ENCODE measurements around the gene ZNF493. TPM values are rescaled to one million over a fixed set of nuclear protein-coding genes. Genes with fewer than 3 reads are reported as not detected.

ZNF493 gene
- total RNA-seq, 1 experiment from 2014 or later = 26.4 TPM

DNA sequence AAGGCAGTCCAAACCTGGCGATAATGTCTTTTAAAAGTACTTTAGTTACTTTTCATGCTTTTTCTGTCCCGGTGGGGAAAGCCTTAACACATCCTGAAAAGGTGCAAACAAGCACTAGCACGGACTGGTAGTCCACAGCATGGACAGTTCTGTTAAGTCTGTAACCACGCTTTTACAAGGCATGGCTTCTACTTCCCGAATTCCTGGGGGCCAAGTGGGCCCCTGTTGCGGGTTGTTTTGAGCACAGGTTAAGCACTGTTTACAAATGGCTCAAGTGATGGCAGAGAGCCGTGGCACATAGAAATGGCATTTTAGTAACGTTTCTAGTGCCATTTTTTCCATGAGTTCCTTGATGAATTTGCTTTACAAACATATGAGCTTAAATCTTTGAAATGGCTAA lies 37.6 kb downstream of the ZNF493 start:
- no peak overlapping the region for H3K14ac ChIP-seq (ENCODE audit: insufficient read depth, low read length)
- no peak overlapping the region for H2BK15ac ChIP-seq (ENCODE audit: low read depth, low read length)
- TF ChIP-seq, protein P1, sequence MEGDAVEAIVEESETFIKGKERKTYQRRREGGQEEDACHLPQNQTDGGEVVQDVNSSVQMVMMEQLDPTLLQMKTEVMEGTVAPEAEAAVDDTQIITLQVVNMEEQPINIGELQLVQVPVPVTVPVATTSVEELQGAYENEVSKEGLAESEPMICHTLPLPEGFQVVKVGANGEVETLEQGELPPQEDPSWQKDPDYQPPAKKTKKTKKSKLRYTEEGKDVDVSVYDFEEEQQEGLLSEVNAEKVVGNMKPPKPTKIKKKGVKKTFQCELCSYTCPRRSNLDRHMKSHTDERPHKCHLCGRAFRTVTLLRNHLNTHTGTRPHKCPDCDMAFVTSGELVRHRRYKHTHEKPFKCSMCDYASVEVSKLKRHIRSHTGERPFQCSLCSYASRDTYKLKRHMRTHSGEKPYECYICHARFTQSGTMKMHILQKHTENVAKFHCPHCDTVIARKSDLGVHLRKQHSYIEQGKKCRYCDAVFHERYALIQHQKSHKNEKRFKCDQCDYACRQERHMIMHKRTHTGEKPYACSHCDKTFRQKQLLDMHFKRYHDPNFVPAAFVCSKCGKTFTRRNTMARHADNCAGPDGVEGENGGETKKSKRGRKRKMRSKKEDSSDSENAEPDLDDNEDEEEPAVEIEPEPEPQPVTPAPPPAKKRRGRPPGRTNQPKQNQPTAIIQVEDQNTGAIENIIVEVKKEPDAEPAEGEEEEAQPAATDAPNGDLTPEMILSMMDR (conservative IDR thresholded peaks at IDR 0.05) = no peak
- H3K4ac ChIP-seq (ENCODE audit: low read depth, low read length) = no peak overlapping the region
- H3K56ac ChIP-seq (ENCODE audit: insufficient read length, low read depth, low read length) = no peak overlapping the region
- Mint-ChIP-seq H3K27me3 (ENCODE audit: low read depth) (peaks cover 1% of the 10 kb centered on the region), H3K4me1 (no peaks in the 10 kb centered on the region; a peak in 1 of 4 replicates), H3K27ac (no peak overlapping the region), H3K36me3 (ENCODE audit: insufficient read depth in 1 of 3, low read depth in 3 of 3) (peaks cover 0 to 7% (median 6%) of the 10 kb centered on the region in 3 experiments; a peak in 6 of 7 replicates), H3K9me3 (peaks cover 3 to 50% of the 10 kb centered on the region in 2 experiments), H3K4me3 (no peak overlapping the region)
- H4K20me1 ChIP-seq (ENCODE audit: control insufficient read depth, insufficient read depth, insufficient read length) = no peaks in the 10 kb centered on the region
- H2AK5ac ChIP-seq (ENCODE audit: insufficient read length, low read length) = no peak overlapping the region
- H3K9me3 ChIP-seq (ENCODE audit: control insufficient read depth, low read depth, low read length) = no peaks in the 10 kb centered on the region
- no peak overlapping the region for H2BK120ac ChIP-seq (ENCODE audit: low read depth, low read length, poor library complexity, severe bottlenecking)
- H3K23me2 ChIP-seq (ENCODE audit: insufficient read length, low read depth, low read length, poor library complexity, severe bottlenecking) = no peaks in the 10 kb centered on the region
- H3K27me3 ChIP-seq (ENCODE audit: insufficient read depth, low read length) = no peaks in the 10 kb centered on the region
- no peaks in the 10 kb centered on the region for H3K79me1 ChIP-seq (ENCODE audit: insufficient read depth, low read depth, low read length, poor library complexity, severe bottlenecking)
- H4K5ac ChIP-seq (ENCODE audit: insufficient read length, low read depth, low read length) = no peak overlapping the region
- no CpG with 5 or more reads among the region's 8 CpGs for WGBS (ENCODE audit: extremely low coverage, insufficient read length, low lambda C conversion rate)
- H2BK20ac ChIP-seq (ENCODE audit: low read depth, low read length, poor library complexity, severe bottlenecking) = no peak overlapping the region
- no peaks in the 10 kb centered on the region for H3K4me1 ChIP-seq (ENCODE audit: insufficient read depth, low read length)
- H4K8ac ChIP-seq (replicated peaks; ENCODE audit: insufficient read length, low read depth, low read length) = no peak overlapping the region
- H2BK5ac ChIP-seq (ENCODE audit: insufficient read length, low read length) = no peak overlapping the region
- H4K91ac ChIP-seq (ENCODE audit: insufficient read length, low read depth, low read length) = no peak overlapping the region
- H3K79me2 ChIP-seq (ENCODE audit: insufficient read depth, low read length) = no peaks in the 10 kb centered on the region; the same call in 1 of the 2 replicates
- H2BK12ac ChIP-seq (ENCODE audit: insufficient read length, low read depth, low read length) = no peak overlapping the region
- no peak overlapping the region for H3K23ac ChIP-seq (ENCODE audit: insufficient read length, low read depth, low read length)
- H3T11ph ChIP-seq (ENCODE audit: low read length) = no peak overlapping the region
- H3K27ac ChIP-seq (ENCODE audit: insufficient read length, low read depth, low read length) = no peak overlapping the region
- no peak overlapping the region for H3K9ac ChIP-seq (ENCODE audit: extremely low read depth, insufficient read length, low read length)
- no peak overlapping the region for H2AFZ ChIP-seq (ENCODE audit: low read length)
- H3K18ac ChIP-seq (ENCODE audit: insufficient read length, low read depth, low read length) = no peak overlapping the region
- DNase-seq = no peak
- H3K4me2 ChIP-seq (ENCODE audit: insufficient read depth, insufficient read length, low read length) = no peak overlapping the region
